Testis (tissue), 3 donors: ENCODE results near the gene ASMTL. TPM values are rescaled to one million over a fixed set of nuclear protein-coding genes. Genes with fewer than 3 reads are reported as not detected.

Experiments used
- DNase-seq: peaks from one replicate; pipeline ENCODE4 v3.0.0-alpha.2; 2019
- H3K27ac ChIP-seq, 2 donors: fragments of 200-600 bp; sonication (generic); one replicate each; pipeline ENCODE4 v1.5.1; 2019
- H3K27me3 ChIP-seq: fragments of 200-600 bp; sonication (generic); one replicate; pipeline ENCODE4 v1.5.1; 2019
- H3K36me3 ChIP-seq: fragments of 200-600 bp; sonication (generic); one replicate; pipeline ENCODE4 v1.5.1; 2017; ENCODE audit warnings: low read depth; ENCODE audit errors: missing control alignments
- H3K4me1 ChIP-seq: fragments of 200-600 bp; sonication (generic); one replicate; pipeline ENCODE4 v1.5.1; 2019
- H3K4me3 ChIP-seq, 2 donors: fragments of 200-600 bp; sonication (generic); one replicate each; pipeline ENCODE4 v1.5.1; 2017 to 2019
- H3K9me3 ChIP-seq: fragments of 200-600 bp; sonication (generic); one replicate; pipeline ENCODE4 v1.5.1; 2017
- CTCF ChIP-seq, 3 experiments: fragments of 450-650 bp in 2 of 3; fragments of 200-600 bp in 1 of 3; sonication (generic) in 1 of 3; IDR thresholded peaks; one replicate each; pipeline ENCODE4 v1.5.1; 2016 to 2019; ENCODE audit warnings: antibody characterized with exemption in 3 of 3, mild to moderate bottlenecking in 2 of 3, moderate library complexity in 1 of 3
- POLR2A ChIP-seq: fragments of 450-650 bp; IDR thresholded peaks from one replicate; pipeline ENCODE4 v1.6.1; 2017; ENCODE audit warnings: antibody characterized with exemption, mild to moderate bottlenecking, moderate library complexity
- WGBS, 2 donors: methylation state at CpG; one replicate each; pipeline ENCODE4 v1.1.5; 2018; 5-methylcytosine and 5-hydroxymethylcytosine counted together
- intact Hi-C: fragments of 100-400 bp; cut with DNase I; formaldehyde crosslinking; loops from one replicate; pipeline ENCODE4 v1.15.1; 2023; ENCODE audit warnings: low total_unique reads
- polyA plus RNA-seq: library from polyadenylated mRNA; stranded (reverse); fragments of 350-450 nt; fragmentation: Illumina TruSeq; extraction: RNeasy Lipid Tissue Mini Kit (QIAGEN cat#74804); gene quantifications from one replicate; pipeline ENCODE4 v1.2.3, GENCODE V29; 2014; ENCODE audit warnings: low read depth, low replicate concordance; ENCODE audit not compliant: insufficient read depth
- total RNA-seq, 2 donors: library from RNA; depleted of rRNA; stranded (reverse); fragments of >200 nt; gene quantifications; one replicate each; pipeline ENCODE4 v1.2.3, GENCODE V29; 2016

The ASMTL gene
- total and polyA plus RNA-seq, 3 donors from 2014 or later, result 27.0 to 41.2 (median 31.0) TPM

GRCh38 chrX:1444561-1445500, 7.9 kb downstream of the ASMTL start:
- Histone ChIP-seq H3K9me3 (no peaks in the 10 kb centered on the region), H3K36me3 (no peaks in the 10 kb centered on the region), H3K4me1 (no peaks in the 10 kb centered on the region), H3K27ac (no peak overlapping the region), H3K27me3 (no peaks in the 10 kb centered on the region), H3K4me3 (no peak overlapping the region)
- no peak for TF ChIP-seq CTCF (IDR thresholded peaks at IDR 0.05)
- no peak for TF ChIP-seq POLR2A
- intact Hi-C loops, result loop anchor here (10.0 kb wide), 1 partner anchor 50 kb away; the partner anchor contains the start of gene SLC25A6
- peak; percentile 3 for DNase-seq
- 96 to 97% methylated on average over 19 of the region's 19 CpGs for WGBS, 2 donors

GRCh38 chrX:1443496-1444075, 9.1 kb downstream of the ASMTL start:
- no peaks in the 10 kb centered on the region for H3K4me1 ChIP-seq
- WGBS, 2 donors, result 78 to 89% methylated on average over 14 to 26 of the region's 26 CpGs
- H3K27ac ChIP-seq, result no peak overlapping the region
- no peak overlapping the region for H3K4me3 ChIP-seq
- intact Hi-C loops, result loop anchor here (10.0 kb wide), 1 partner anchor 49 kb away; the partner anchor contains the start of gene SLC25A6
- H3K9me3 ChIP-seq, result no peaks in the 10 kb centered on the region
- no peak for TF ChIP-seq POLR2A
- no peak for TF ChIP-seq CTCF (IDR thresholded peaks at IDR 0.05)
- H3K27me3 ChIP-seq, result no peaks in the 10 kb centered on the region
- no peak for DNase-seq
- H3K36me3 ChIP-seq, result no peaks in the 10 kb centered on the region

- no peak overlapping the region for H3K4me3 ChIP-seq
- H3K4me1 ChIP-seq, result no peaks in the 10 kb centered on the region
- H3K36me3 ChIP-seq, result no peaks in the 10 kb centered on the region
- TF ChIP-seq POLR2A (no peak), CTCF (IDR thresholded peaks at IDR 0.05) (no peak)
- H3K9me3 ChIP-seq, result no peaks in the 10 kb centered on the region
- intact Hi-C loops, result loop anchor here (10.0 kb wide), 1 partner anchor 48 kb away; the partner anchor contains the start of gene SLC25A6
- DNase-seq, result no peak
- H3K27ac ChIP-seq, result no peak overlapping the region
- no peaks in the 10 kb centered on the region for H3K27me3 ChIP-seq
- 86 to 88% methylated on average over 35 to 36 of the region's 38 CpGs for WGBS, 2 donors
Observed at GRCh38 chrX:1442724-1443367, 9.9 kb downstream of the ASMTL start.

GRCh38 chrX:1442016-1442665, 10.6 kb downstream of the ASMTL start:
- H3K4me1 ChIP-seq, result no peaks in the 10 kb centered on the region
- H3K4me3 ChIP-seq, result no peak overlapping the region
- no peaks in the 10 kb centered on the region for H3K27me3 ChIP-seq
- DNase-seq, result peak; percentile 7
- intact Hi-C loops, result loop anchor here (10.0 kb wide), 1 partner anchor 47 kb away; the partner anchor contains the start of gene SLC25A6
- H3K36me3 ChIP-seq, result no peaks in the 10 kb centered on the region
- TF ChIP-seq POLR2A, result no peak
- no peak for TF ChIP-seq CTCF (IDR thresholded peaks at IDR 0.05)
- WGBS, 2 donors, result 93 to 94% methylated on average over 12 to 18 of the region's 18 CpGs
- H3K27ac ChIP-seq, result no peak overlapping the region
- H3K9me3 ChIP-seq, result no peaks in the 10 kb centered on the region
